Thyroid gland (tissue), 4 donors: ENCODE results near the gene ENTHD1. TPM values are rescaled to one million over a fixed set of nuclear protein-coding genes. Genes with fewer than 3 reads are reported as not detected.

Source experiments
- DNase-seq, 2 donors: peaks; one replicate each; pipeline ENCODE4 v3.0.0-alpha.2; 2019
- H3K27ac ChIP-seq, 3 donors: fragments of 200-600 bp; sonication (generic); 1 replicate in 2 of 3; 2 replicates in 1 of 3; pipeline ENCODE4 v1.5.1; 2016 to 2019; ENCODE audit warnings: mild to moderate bottlenecking in 1 of 3, moderate library complexity in 1 of 3
- H3K27me3 ChIP-seq: fragments of 200-600 bp; sonication (generic); one replicate; pipeline ENCODE4 v1.5.1; 2019
- H3K36me3 ChIP-seq, 2 donors: fragments of 200-600 bp; sonication (generic); one replicate each; pipeline ENCODE4 v1.5.1; 2016 to 2019
- H3K4me1 ChIP-seq, 2 donors: fragments of 200-600 bp; sonication (generic); one replicate each; pipeline ENCODE4 v1.5.1; 2017 to 2019
- H3K4me3 ChIP-seq, 3 donors: fragments of 200-600 bp; sonication (generic); replicated peaks in 1 of 3; 1 replicate in 2 of 3; 2 replicates in 1 of 3; pipeline ENCODE4 v1.5.1; 2016; ENCODE audit warnings: mild to moderate bottlenecking in 1 of 3
- H3K9me3 ChIP-seq: fragments of 200-600 bp; sonication (generic); one replicate; pipeline ENCODE4 v1.5.1; 2017
- CTCF ChIP-seq, 6 experiments: fragments of 200-600 bp in 3 of 6; fragments of 450-650 bp in 3 of 6; sonication (generic) in 3 of 6; IDR thresholded peaks; one replicate each; pipeline ENCODE4 v1.5.1; 2016 to 2019; ENCODE audit warnings: antibody characterized with exemption in 6 of 6, mild to moderate bottlenecking in 2 of 6, inconsistent platforms in 1 of 6, moderate library complexity in 1 of 6
- POLR2A ChIP-seq, 2 donors: fragments of 450-650 bp; IDR thresholded peaks; one replicate each; pipeline ENCODE4 v1.6.1; 2017; ENCODE audit warnings: antibody characterized with exemption in 2 of 2, mild to moderate bottlenecking in 2 of 2, moderate library complexity in 1 of 2
- WGBS, 2 donors: methylation state at CpG; one replicate each; pipeline ENCODE4 v1.1.5; 2017; 5-methylcytosine and 5-hydroxymethylcytosine counted together
- intact Hi-C: fragments of 100-400 bp; cut with DNase I; formaldehyde crosslinking; loops from one replicate; pipeline ENCODE4 v1.15.1; 2023
- total RNA-seq, 4 donors: library from RNA; depleted of rRNA; stranded (reverse); fragments of >200 nt; gene quantifications; one replicate each; pipeline ENCODE4 v1.2.3, GENCODE V29; 2016

Gene ENTHD1
- total RNA-seq, 4 donors from 2014 or later, result 1.3 TPM; not detected in 3

GRCh38 chr22:39821008-39821407 lies 72.6 kb downstream of the ENTHD1 start:
- H3K4me3 ChIP-seq, result no peak overlapping the region
- WGBS, 2 donors, result 84 to 87% methylated on average over 3 of the region's 3 CpGs
- no peak for DNase-seq
- H3K4me1 ChIP-seq, result no peaks in the 10 kb centered on the region
- H3K27ac ChIP-seq, result no peak overlapping the region
- no peaks in the 10 kb centered on the region for H3K27me3 ChIP-seq
- TF ChIP-seq CTCF (IDR thresholded peaks at IDR 0.05), result no peak
- TF ChIP-seq POLR2A (IDR thresholded peaks at IDR 0.05), result no peak
- no peaks in the 10 kb centered on the region for H3K36me3 ChIP-seq
- intact Hi-C loops, result no loop called here
- no peaks in the 10 kb centered on the region for H3K9me3 ChIP-seq

GRCh38 chr22:39820256-39820655 lies 73.3 kb downstream of the ENTHD1 start:
- no peak for TF ChIP-seq CTCF (IDR thresholded peaks at IDR 0.05)
- no peak for TF ChIP-seq POLR2A (IDR thresholded peaks at IDR 0.05)
- Histone ChIP-seq H3K4me3 (no peak overlapping the region), H3K9me3 (no peaks in the 10 kb centered on the region), H3K27me3 (no peaks in the 10 kb centered on the region), H3K27ac (no peak overlapping the region), H3K36me3 (no peaks in the 10 kb centered on the region), H3K4me1 (no peaks in the 10 kb centered on the region)
- 69 to 70% methylated on average over 4 of the region's 4 CpGs for WGBS, 2 donors
- no peak for DNase-seq
- intact Hi-C loops, result no loop called here

- TF ChIP-seq CTCF (IDR thresholded peaks at IDR 0.05) (no peak), POLR2A (IDR thresholded peaks at IDR 0.05) (no peak)
Measured at GRCh38 chr22:39819429-39819828, 74.1 kb downstream of the ENTHD1 start.

GRCh38 chr22:39818094-39818493 lies 75.5 kb downstream of the ENTHD1 start:
- WGBS, 2 donors, result 64 to 68% methylated on average over 5 of the region's 5 CpGs
- no peaks in the 10 kb centered on the region for H3K27me3 ChIP-seq

More at GRCh38 chr22:39819429-39819828, 74.1 kb downstream of the ENTHD1 start:
- no peaks in the 10 kb centered on the region for H3K4me1 ChIP-seq
- intact Hi-C loops, result no loop called here
- no peaks in the 10 kb centered on the region for H3K9me3 ChIP-seq
- 91% methylated on average over 2 of the region's 2 CpGs for WGBS, 2 donors
- H3K27ac ChIP-seq, result no peak overlapping the region
- no peaks in the 10 kb centered on the region for H3K36me3 ChIP-seq
- DNase-seq, result no peak
- H3K4me3 ChIP-seq, result no peak overlapping the region
- no peaks in the 10 kb centered on the region for H3K27me3 ChIP-seq

GRCh38 chr22:39815932-39816331 lies 77.6 kb downstream of the ENTHD1 start:
- H3K27ac ChIP-seq, result no peak overlapping the region
- intact Hi-C loops, result no loop called here
- no peaks in the 10 kb centered on the region for H3K4me1 ChIP-seq
- H3K4me3 ChIP-seq, result no peak overlapping the region
- no peaks in the 10 kb centered on the region for H3K9me3 ChIP-seq
- no peak for DNase-seq
- no peak for TF ChIP-seq POLR2A (IDR thresholded peaks at IDR 0.05)
- no peak for TF ChIP-seq CTCF (IDR thresholded peaks at IDR 0.05)
- no peaks in the 10 kb centered on the region for H3K27me3 ChIP-seq
- 55 to 58% methylated on average over 2 of the region's 2 CpGs for WGBS, 2 donors
- H3K36me3 ChIP-seq, result no peaks in the 10 kb centered on the region

More at GRCh38 chr22:39818094-39818493, 75.5 kb downstream of the ENTHD1 start:
- no peak for DNase-seq
- TF ChIP-seq CTCF (IDR thresholded peaks at IDR 0.05) (no peak), POLR2A (IDR thresholded peaks at IDR 0.05) (no peak)
- no peak overlapping the region for H3K4me3 ChIP-seq
- intact Hi-C loops, result no loop called here
- no peak overlapping the region for H3K27ac ChIP-seq
- no peaks in the 10 kb centered on the region for H3K9me3 ChIP-seq
- H3K36me3 ChIP-seq, result no peaks in the 10 kb centered on the region
- H3K4me1 ChIP-seq, result no peaks in the 10 kb centered on the region
